Dendritic cell treated with granulocyte-macrophage colony-stimulating factor and Interleukin-4, amounts not matched to agents 40 ng/mL and 50 ng/mL, for 4 days (primary cell): ENCODE data around the gene ANXA2.
"Not testable (repeated sequence)": the region's sequence is repeated elsewhere in the genome, so short reads cannot be mapped to it uniquely, and the experiment has no call there.

ENCODE experiments used
- H3K27ac Mint-ChIP-seq: one replicate; pipeline ENCODE4 v1.8.0; 2022; ENCODE audit warnings: mild to moderate bottlenecking, mixed read lengths
- H3K27me3 Mint-ChIP-seq: one replicate; pipeline ENCODE4 v1.8.0; 2022; ENCODE audit warnings: mild to moderate bottlenecking, mixed read lengths
- H3K36me3 Mint-ChIP-seq: one replicate; pipeline ENCODE4 v1.8.0; 2022; ENCODE audit warnings: low read depth, mixed read lengths
- H3K4me1 Mint-ChIP-seq: one replicate; pipeline ENCODE4 v1.8.0; 2022; ENCODE audit warnings: low read depth, mixed read lengths
- H3K4me3 Mint-ChIP-seq: one replicate; pipeline ENCODE4 v1.8.0; 2022; ENCODE audit warnings: mild to moderate bottlenecking, moderate library complexity, mixed read lengths
- H3K9me3 Mint-ChIP-seq: one replicate; pipeline ENCODE4 v1.8.0; 2022; ENCODE audit warnings: mixed read lengths
- intact Hi-C: fragments of 100-400 bp; cut with micrococcal nuclease; formaldehyde crosslinking; loops from one replicate; pipeline ENCODE4 v1.15.0; 2022

ANXA2 gene

GRCh38 chr15:60419753-60420152 lies 22.0 kb upstream of the ANXA2 start:
- H3K27me3 Mint-ChIP-seq: no peaks in the 10 kb centered on the region
- H3K4me1 Mint-ChIP-seq: peaks cover 40% of the 10 kb centered on the region
- H3K4me3 Mint-ChIP-seq: no peak overlapping the region
- H3K27ac Mint-ChIP-seq: no peak overlapping the region
- no peaks in the 10 kb centered on the region for H3K9me3 Mint-ChIP-seq
- peaks cover 26% of the 10 kb centered on the region for H3K36me3 Mint-ChIP-seq
- intact Hi-C loops: no loop called here

GRCh38 chr15:60418096-60418495 lies 20.3 kb upstream of the ANXA2 start:
- no peaks in the 10 kb centered on the region for H3K27me3 Mint-ChIP-seq
- H3K4me1 Mint-ChIP-seq: peaks cover 34% of the 10 kb centered on the region
- intact Hi-C loops: no loop called here

DNA sequence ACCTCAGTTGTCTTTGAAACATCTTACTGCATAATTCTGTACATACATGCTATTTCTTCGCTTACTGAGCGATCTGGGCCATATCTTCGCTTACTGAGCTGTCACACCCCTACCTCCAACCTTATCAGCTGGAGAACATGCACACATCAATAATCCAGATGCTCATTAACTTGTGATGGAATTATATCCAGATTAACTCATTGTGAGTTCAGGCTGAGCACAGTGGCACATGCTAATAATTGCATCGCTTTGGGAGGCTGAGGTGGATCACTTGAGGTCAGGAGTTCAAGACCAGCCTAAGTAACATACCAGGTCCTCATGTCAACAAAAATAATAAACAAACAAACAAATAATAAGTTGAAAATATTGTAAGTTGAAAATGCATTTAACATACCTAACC lies 19.3 kb upstream of the ANXA2 start:
- Mint-ChIP-seq H3K27me3 (no peaks in the 10 kb centered on the region), H3K9me3 (no peaks in the 10 kb centered on the region), H3K4me1 (peaks cover 34% of the 10 kb centered on the region), H3K4me3 (no peak overlapping the region), H3K27ac (no peak overlapping the region), H3K36me3 (peaks cover 14% of the 10 kb centered on the region)
- intact Hi-C loops: no loop called here

More at GRCh38 chr15:60418096-60418495, 20.3 kb upstream of the ANXA2 start:
- H3K9me3 Mint-ChIP-seq: no peaks in the 10 kb centered on the region
- peak overlapping the region; percentile 0 for H3K27ac Mint-ChIP-seq
- no peak overlapping the region for H3K4me3 Mint-ChIP-seq
- peaks cover 21% of the 10 kb centered on the region for H3K36me3 Mint-ChIP-seq

DNA sequence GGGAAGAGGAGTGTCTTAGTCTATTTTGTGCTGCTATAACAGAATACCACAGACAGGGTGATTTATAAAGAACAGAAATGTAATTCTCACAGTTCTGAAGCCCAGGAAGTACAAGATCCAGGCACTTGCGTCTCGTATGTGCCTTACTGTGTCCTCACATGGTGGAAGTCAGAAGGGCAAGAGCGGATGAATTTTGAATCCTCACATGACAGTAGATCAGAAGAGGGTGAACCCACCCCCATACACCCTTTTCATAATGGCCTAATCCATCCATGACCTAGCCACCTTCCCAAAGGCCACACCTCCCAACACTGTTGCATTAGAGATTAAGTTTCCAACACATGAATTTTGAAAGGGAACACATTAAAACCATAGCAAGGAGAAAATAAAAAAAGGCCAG lies 18.7 kb upstream of the ANXA2 start:
- Mint-ChIP-seq H3K4me1 (peaks cover 34% of the 10 kb centered on the region), H3K9me3 (no peaks in the 10 kb centered on the region), H3K27ac (no peak overlapping the region), H3K27me3 (no peaks in the 10 kb centered on the region), H3K36me3 (peaks cover 13% of the 10 kb centered on the region), H3K4me3 (no peak overlapping the region)
- intact Hi-C loops: no loop called here

GRCh38 chr15:60414016-60414682 lies 16.4 kb upstream of the ANXA2 start:
- Mint-ChIP-seq H3K9me3 (no peaks in the 10 kb centered on the region), H3K4me3 (no peak overlapping the region), H3K27ac (peak overlapping the region; percentile 14), H3K27me3 (no peaks in the 10 kb centered on the region), H3K4me1 (peaks cover 21% of the 10 kb centered on the region), H3K36me3 (no peaks in the 10 kb centered on the region)
- intact Hi-C loops: no loop called here

- H3K27me3 Mint-ChIP-seq: no peaks in the 10 kb centered on the region
These were observed 15.5 kb upstream of the ANXA2 start for GRCh38 chr15:60413231-60413824.

GRCh38 chr15:60412807-60413206 lies 15.0 kb upstream of the ANXA2 start:
- H3K36me3 Mint-ChIP-seq, H3K4me3 Mint-ChIP-seq, H3K9me3 Mint-ChIP-seq, intact Hi-C loops, H3K27ac Mint-ChIP-seq, H3K27me3 Mint-ChIP-seq: not testable (repeated sequence)
- H3K4me1 Mint-ChIP-seq: peaks cover 23% of the 10 kb centered on the region

More at GRCh38 chr15:60413231-60413824, 15.5 kb upstream of the ANXA2 start:
- intact Hi-C loops: no loop called here
- Mint-ChIP-seq H3K4me1 (peaks cover 23% of the 10 kb centered on the region), H3K4me3 (no peak overlapping the region), H3K36me3 (no peaks in the 10 kb centered on the region), H3K9me3 (no peaks in the 10 kb centered on the region), H3K27ac (no peak overlapping the region)

DNA sequence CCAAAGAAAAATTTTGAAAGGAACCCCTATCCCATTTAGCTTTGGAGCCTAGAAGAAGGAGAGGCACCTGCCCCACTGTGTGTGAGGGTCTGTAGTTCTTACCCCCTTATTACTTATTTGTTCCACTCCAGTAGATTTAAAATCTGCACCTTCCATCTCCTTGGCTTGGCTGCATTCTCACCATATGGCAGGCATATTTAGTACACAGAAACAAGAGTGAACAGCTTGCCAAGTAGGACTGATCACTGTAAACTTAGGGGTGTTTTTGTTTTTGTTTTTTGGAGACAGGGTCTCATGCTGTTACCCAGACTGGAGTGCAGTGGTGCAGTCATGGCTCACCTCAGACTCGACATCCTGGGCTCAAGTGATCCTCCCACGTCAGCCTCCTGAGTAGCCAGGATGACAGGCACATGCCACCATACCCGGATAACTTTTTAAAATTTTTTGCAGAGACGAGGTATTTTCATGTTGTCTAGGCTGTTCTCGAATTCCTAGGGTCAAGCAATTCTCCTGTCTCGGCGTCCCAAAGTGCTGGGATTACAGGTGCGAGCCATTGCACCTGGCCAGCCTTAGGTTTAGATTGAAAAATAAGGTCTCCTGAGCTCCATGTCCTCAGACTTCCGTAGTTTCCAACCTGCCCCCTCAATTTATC lies 14.1 kb upstream of the ANXA2 start:
- Mint-ChIP-seq H3K9me3 (no peaks in the 10 kb centered on the region), H3K4me3 (no peak overlapping the region), H3K27me3 (no peaks in the 10 kb centered on the region), H3K36me3 (no peaks in the 10 kb centered on the region), H3K27ac (no peak overlapping the region), H3K4me1 (peaks cover 31% of the 10 kb centered on the region)
- intact Hi-C loops: no loop called here

GRCh38 chr15:60410350-60410749 lies 12.6 kb upstream of the ANXA2 start:
- H3K27ac Mint-ChIP-seq, intact Hi-C loops, H3K36me3 Mint-ChIP-seq, H3K9me3 Mint-ChIP-seq, H3K4me3 Mint-ChIP-seq, H3K27me3 Mint-ChIP-seq: not testable (repeated sequence)
- peaks cover 37% of the 10 kb centered on the region for H3K4me1 Mint-ChIP-seq

- H3K27me3 Mint-ChIP-seq: no peaks in the 10 kb centered on the region
- peaks cover 31% of the 10 kb centered on the region for H3K4me1 Mint-ChIP-seq
- intact Hi-C loops: loop anchor here (1.0 to 5.0 kb wide), 2 partner anchors 10 to 229 kb away; no protein-coding TSS in a partner anchor
- H3K36me3 Mint-ChIP-seq: no peaks in the 10 kb centered on the region
- H3K27ac Mint-ChIP-seq: peak overlapping the region; percentile 87
- no peaks in the 10 kb centered on the region for H3K9me3 Mint-ChIP-seq
- no peak overlapping the region for H3K4me3 Mint-ChIP-seq
These were observed 10.7 kb upstream of the ANXA2 start for GRCh38 chr15:60408463-60408981.

- H3K4me3 Mint-ChIP-seq: no peak overlapping the region
- no peaks in the 10 kb centered on the region for H3K27me3 Mint-ChIP-seq
- intact Hi-C loops: loop anchor here (5.0 kb wide), 1 partner anchor 230 kb away; no protein-coding TSS in a partner anchor
- peaks cover 31% of the 10 kb centered on the region for H3K4me1 Mint-ChIP-seq
- no peaks in the 10 kb centered on the region for H3K9me3 Mint-ChIP-seq
- peak overlapping the region; percentile 87 for H3K27ac Mint-ChIP-seq
- no peaks in the 10 kb centered on the region for H3K36me3 Mint-ChIP-seq
These were observed 9.6 kb upstream of the ANXA2 start for GRCh38 chr15:60407415-60407805.

GRCh38 chr15:60406513-60407414 lies 9.0 kb upstream of the ANXA2 start:
- Mint-ChIP-seq H3K27ac (peak overlapping the region; percentile 87), H3K36me3 (no peaks in the 10 kb centered on the region), H3K27me3 (no peaks in the 10 kb centered on the region), H3K4me3 (no peak overlapping the region), H3K4me1 (peaks cover 31% of the 10 kb centered on the region), H3K9me3 (no peaks in the 10 kb centered on the region)
- intact Hi-C loops: loop anchor here (5.0 kb wide), 1 partner anchor 231 kb away; no protein-coding TSS in a partner anchor

DNA sequence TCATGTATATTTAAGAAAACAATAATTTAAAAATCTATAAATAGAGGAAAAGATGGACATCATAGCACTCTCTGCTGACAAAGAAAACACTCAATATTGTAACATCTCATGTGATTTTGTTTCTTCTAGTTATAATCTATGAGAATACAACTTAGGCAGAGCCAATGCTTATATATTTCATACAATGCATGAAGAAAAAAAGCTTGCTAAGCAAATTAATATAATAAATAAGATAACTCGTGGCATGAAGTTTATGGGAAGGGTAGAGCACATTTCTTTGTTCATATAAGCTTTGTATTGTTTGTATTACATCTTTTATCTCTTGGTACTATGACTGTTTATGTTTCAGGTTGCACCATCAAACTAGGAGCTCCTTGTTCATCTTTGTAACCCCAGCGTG lies 7.6 kb upstream of the ANXA2 start:
- Mint-ChIP-seq H3K4me1 (peaks cover 31% of the 10 kb centered on the region), H3K9me3 (no peaks in the 10 kb centered on the region), H3K36me3 (no peaks in the 10 kb centered on the region), H3K4me3 (no peak overlapping the region), H3K27ac (no peak overlapping the region), H3K27me3 (no peaks in the 10 kb centered on the region)
- intact Hi-C loops: loop anchor here (5.0 kb wide), 1 partner anchor 232 kb away; no protein-coding TSS in a partner anchor
